Measurements from ENCODE around the gene MAGEB17. TPM values are rescaled to one million over a fixed set of nuclear protein-coding genes. Genes with fewer than 3 reads are reported as not detected.
"Not testable (repeated sequence)": the region's sequence is repeated elsewhere in the genome, so short reads cannot be mapped to it uniquely, and the experiment has no call there.

Gene MAGEB17
- polyA plus RNA-seq, 2 of the 4 experiments (the other 2 are of a cell fraction): not detected

GRCh38 chrX:16144420-16144819 lies 22.9 kb upstream of the MAGEB17 start:
- TF ChIP-seq RFX5 (IDR thresholded peaks at IDR 0.05): no peak
- CTCF ChIA-PET: no interaction called here
- no peak for ATAC-seq
- DNase-seq (ENCODE audit: low read depth in 1 of 2, low spot score in 1 of 2): no peak
- POLR2A ChIA-PET: no interaction called here
- H3K4me2 ChIP-seq: no peak overlapping the region
- WGBS (ENCODE audit: missing lambda C conversion rate): 21% methylated on average over 2 of the region's 2 CpGs
- FAIRE-seq: no peak
- H3K9me3 ChIP-seq: no peaks in the 10 kb centered on the region
- no peak overlapping the region for H3K4me3 ChIP-seq
- no peak overlapping the region for H3K27ac ChIP-seq
- H3K4me1 ChIP-seq: no peaks in the 10 kb centered on the region

GRCh38 chrX:16145093-16145492 lies 22.2 kb upstream of the MAGEB17 start:
- H3K4me2 ChIP-seq; H3K4me1 ChIP-seq; DNase-seq (ENCODE audit: low read depth in 1 of 2, low spot score in 1 of 2); ATAC-seq; H3K9me3 ChIP-seq; H3K27ac ChIP-seq; FAIRE-seq; CTCF ChIA-PET; H3K4me3 ChIP-seq; POLR2A ChIA-PET: not testable (repeated sequence)
- 26% methylated on average over 1 of the region's 1 CpG for WGBS (ENCODE audit: missing lambda C conversion rate)

- FAIRE-seq (peak; percentile 70), ATAC-seq (no peak), DNase-seq (ENCODE audit: low read depth in 1 of 2, low spot score in 1 of 2) (no peak)
- H3K4me1 ChIP-seq: no peaks in the 10 kb centered on the region
- no peak overlapping the region for H3K27ac ChIP-seq
- H3K4me2 ChIP-seq: no peak overlapping the region
- POLR2A ChIA-PET: no interaction called here
- CTCF ChIA-PET: interaction anchor here (1.2 kb wide), 1 partner anchor 10 kb away, joined by 4 read pairs; no protein-coding TSS in a partner anchor
- H3K9me3 ChIP-seq: no peaks in the 10 kb centered on the region
- H3K4me3 ChIP-seq: no peak overlapping the region
- TF ChIP-seq RFX5 (IDR thresholded peaks at IDR 0.05): no peak
- TF ChIP-seq MAFK (IDR thresholded peaks at IDR 0.05; ENCODE audit: partially characterized antibody): peak; percentile 52
Measured at GRCh38 chrX:16145656-16146055, 21.6 kb upstream of the MAGEB17 start.

GRCh38 chrX:16148896-16149295 lies 18.4 kb upstream of the MAGEB17 start:
- FAIRE-seq (no peak), ATAC-seq (no peak), DNase-seq (ENCODE audit: low read depth in 1 of 2, low spot score in 1 of 2) (peak in 1 of 2 experiments; percentile 0)
- WGBS (ENCODE audit: missing lambda C conversion rate): 61% methylated on average over 2 of the region's 3 CpGs
- POLR2A ChIA-PET: no interaction called here
- Histone ChIP-seq H3K4me2 (no peak overlapping the region), H3K4me3 (no peak overlapping the region), H3K27ac (no peak overlapping the region), H3K9me3 (no peaks in the 10 kb centered on the region), H3K4me1 (no peaks in the 10 kb centered on the region)
- TF ChIP-seq ATOH8 (CRISPR knock-in tag; IDR thresholded peaks at IDR 0.05; ENCODE audit: low read depth) (no peak), JUN (IDR thresholded peaks at IDR 0.05) (no peak), NPAS2 (CRISPR knock-in tag; IDR thresholded peaks at IDR 0.05; ENCODE audit: borderline replicate concordance) (no peak), HES2 (IDR thresholded peaks at IDR 0.05) (no peak), HOXB13 (CRISPR knock-in tag; IDR thresholded peaks at IDR 0.05; ENCODE audit: low read depth) (no peak), JUNB (IDR thresholded peaks at IDR 0.05) (no peak), FOSB (CRISPR knock-in tag; IDR thresholded peaks at IDR 0.05) (no peak), ESRRA (IDR thresholded peaks at IDR 0.05; ENCODE audit: borderline replicate concordance, low read length) (no peak), MAZ (IDR thresholded peaks at IDR 0.05; ENCODE audit: borderline replicate concordance, low read depth, low read length) (no peak), POLR2AphosphoS2 (conservative IDR thresholded peaks at IDR 0.05; ENCODE audit: low read length) (no peak), RARB (CRISPR knock-in tag; IDR thresholded peaks at IDR 0.05) (no peak), PBX3 (IDR thresholded peaks at IDR 0.05) (no peak), CEBPB (IDR thresholded peaks at IDR 0.05) (no peak), HEYL (CRISPR knock-in tag; IDR thresholded peaks at IDR 0.05) (no peak), CBX2 (IDR thresholded peaks at IDR 0.05; ENCODE audit: borderline replicate concordance, low read depth) (no peak)
- CTCF ChIA-PET: no interaction called here

Measured in A549 (cell line).